ENCODE results near the gene MRM2.

Gene MRM2

DNA sequence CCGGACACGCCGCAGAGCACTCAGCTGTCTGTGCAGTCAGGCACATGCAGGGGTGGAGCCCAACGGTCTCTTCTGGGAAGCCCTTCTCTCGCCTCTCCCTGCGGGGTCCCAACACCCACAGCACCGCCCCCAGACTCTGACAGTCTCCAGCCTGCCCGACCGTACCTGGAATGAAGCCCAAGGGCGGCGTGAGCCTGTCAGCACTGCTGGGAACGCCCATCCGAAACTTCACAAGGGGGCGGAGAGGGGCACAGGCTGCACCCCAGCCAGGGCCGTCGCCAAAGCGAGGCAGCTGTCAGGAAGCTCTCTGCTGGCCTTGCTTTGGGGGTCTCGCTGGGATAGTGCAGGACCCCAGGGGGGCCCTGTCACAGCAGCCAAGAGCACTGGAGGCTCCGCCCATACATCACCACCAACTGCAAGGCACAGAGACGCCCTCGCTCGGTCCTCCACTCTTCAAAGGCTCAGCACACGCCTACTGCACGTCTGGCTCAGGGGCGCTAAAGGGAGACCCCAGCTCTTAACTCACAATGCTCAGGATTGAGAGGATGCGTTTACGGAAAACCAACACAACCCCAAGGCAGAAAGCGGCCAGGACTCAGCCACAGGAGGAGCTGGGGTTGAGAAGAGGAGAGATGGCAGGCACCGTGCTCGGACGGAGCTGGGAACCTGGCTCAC, 40.2 kb downstream of the MRM2 start:
- no peak for DNase-seq

DNA sequence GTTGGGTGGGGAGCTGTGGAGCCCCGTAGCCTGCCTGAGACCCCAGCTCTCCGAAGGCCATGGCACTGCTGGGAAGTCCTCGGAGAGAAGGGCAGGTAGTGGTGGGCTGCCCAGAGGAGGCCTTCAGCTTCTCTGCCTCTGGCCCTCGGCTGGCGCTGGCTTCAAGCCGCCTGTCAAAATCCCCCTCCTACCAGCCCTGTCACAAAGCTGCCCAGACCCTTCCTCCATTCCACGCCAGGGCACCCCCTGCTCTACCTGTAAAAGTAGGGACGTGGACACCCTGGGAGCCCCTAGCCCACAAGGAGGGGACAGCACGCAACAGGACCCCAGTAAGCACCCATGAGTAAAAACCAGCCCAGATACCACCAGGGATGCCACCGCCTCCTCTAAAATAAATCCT, 40.9 kb downstream of the MRM2 start:
- DNase-seq = no peak

- no peak for DNase-seq
Observed at GRCh38 chr7:2200584-2200980, 41.4 kb downstream of the MRM2 start.

- DNase-seq = no peak
Observed at GRCh38 chr7:2199956-2200583, 41.9 kb downstream of the MRM2 start.

DNA sequence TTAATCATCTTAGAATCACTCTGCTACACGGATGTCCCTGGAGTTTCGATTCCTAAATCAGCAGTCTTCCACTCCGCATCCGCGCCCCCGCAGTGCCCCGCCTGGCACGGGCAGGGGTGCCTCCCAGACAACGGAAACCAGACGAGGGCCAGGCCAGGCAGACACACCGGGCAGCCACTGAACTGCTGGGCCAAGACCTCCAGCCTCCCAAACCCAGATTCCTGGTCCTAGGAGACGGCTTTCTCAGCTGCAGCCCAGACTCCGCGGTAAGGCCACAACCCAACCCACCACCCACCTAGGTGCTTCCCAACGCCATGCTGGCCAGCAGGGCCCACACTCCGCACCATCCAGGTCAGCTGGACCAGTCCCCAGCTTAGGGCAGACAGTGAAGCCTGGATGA, 42.5 kb downstream of the MRM2 start:
- no peak for DNase-seq

DNA sequence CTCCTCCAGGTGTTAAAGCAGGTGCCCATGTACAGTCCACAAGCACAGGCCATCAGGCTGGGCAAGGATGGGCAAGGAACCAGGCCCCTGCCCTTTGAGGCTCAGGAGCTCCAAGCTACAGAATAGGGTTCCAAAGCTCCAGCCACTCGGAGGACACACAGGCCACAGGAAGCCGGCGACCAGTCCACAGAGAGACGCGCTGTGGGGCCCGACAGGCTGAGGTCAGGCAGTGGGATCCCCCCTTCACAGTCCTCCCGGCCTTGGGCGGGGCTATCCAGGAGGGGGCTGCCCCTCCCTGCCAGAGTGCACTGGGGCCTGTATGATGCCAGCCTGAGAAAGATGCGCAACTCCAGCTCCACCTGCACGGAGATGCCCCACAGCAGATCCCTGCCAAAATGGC, 43.2 kb downstream of the MRM2 start:
- DNase-seq = no peak

- DNase-seq = no peak
Observed at GRCh38 chr7:2198206-2198605, 43.8 kb downstream of the MRM2 start.

- no peak for DNase-seq
Observed at GRCh38 chr7:2197436-2198155, 44.4 kb downstream of the MRM2 start.

DNA sequence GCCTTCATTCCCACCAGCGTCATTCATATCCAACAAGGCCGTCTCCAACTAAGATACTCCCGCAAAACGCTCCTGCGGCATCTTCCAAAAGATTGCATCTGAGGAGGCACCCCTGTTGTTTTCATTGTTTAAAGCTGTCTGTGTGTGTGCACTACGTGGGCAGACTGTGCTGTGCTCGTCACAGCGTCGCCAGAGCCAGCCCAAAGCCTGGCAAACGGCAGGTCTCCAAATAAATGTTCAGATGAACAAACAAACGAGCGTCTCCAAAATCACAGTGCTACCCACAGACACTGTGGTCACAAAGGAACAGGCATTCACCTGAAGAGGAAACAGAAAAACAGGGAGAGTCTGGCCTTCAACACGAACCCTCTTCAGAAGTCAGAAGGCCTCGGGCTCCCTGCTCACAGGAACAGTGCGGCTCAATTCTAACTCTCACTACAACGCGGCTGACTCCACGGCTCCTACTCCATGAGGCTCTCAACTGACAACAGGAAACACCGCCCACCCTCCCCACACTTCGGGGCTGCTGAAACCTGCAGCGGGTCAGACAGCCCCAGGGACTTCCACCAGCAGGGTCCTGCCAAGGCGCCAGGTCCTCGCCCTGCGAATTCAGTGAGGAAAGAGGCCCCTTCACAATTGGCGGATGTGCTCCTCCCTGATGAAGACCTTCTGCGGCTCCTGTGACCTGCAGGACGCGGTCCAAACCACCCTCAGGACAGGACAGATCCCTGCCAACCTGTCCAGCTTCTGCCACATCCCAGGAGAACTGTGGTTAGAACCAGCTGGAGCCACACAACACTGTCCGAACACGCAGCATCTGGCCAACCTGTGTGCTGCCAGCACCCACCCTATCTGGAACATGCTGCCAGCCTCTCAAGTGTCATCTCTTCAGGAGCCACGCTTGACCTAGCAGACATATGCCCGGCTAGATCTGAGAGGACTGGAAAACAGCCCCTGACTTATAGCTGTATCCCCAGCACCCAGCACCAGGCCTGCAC, 45.3 kb downstream of the MRM2 start:
- no peak for DNase-seq

DNA sequence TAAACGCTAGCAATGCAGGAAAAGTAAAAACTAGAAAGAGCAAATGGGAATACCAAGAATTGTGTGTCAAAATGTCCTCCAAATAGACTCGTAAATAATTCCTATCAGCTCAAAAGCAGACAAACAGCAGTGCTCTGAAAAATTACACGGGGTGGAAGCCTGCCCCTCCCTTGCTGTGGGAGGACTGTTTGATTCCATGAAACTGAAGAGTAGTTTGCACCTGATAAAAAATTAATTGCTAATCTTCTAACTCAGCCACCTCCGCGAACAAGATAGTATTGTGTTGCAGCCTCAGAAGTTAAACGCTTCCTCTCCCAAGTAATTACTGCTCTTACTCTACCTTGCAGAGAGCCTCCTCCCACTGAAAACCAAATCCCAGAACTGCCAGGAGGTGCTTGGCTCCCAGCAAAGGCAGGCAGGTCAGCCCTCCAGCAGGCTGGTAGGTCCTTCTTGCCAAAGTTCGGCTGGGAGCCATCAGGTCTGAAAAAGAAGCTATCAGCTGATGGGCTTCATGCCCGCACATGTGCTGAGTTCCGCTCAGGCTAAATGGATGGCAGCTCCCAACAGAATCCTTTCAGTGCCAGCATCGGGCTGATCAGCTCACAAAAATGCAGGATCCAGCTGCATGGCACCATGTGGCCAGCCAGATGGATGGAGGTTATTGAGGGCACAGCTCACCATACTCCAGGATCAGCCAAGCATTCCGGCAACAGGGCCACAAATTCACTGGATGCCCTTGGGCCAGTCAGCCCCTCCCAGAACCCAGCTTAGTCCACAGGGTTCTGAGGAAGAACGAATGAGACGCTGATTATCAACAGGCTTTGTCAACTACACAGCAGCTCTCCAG, 46.4 kb downstream of the MRM2 start:
- DNase-seq = no peak

DNA sequence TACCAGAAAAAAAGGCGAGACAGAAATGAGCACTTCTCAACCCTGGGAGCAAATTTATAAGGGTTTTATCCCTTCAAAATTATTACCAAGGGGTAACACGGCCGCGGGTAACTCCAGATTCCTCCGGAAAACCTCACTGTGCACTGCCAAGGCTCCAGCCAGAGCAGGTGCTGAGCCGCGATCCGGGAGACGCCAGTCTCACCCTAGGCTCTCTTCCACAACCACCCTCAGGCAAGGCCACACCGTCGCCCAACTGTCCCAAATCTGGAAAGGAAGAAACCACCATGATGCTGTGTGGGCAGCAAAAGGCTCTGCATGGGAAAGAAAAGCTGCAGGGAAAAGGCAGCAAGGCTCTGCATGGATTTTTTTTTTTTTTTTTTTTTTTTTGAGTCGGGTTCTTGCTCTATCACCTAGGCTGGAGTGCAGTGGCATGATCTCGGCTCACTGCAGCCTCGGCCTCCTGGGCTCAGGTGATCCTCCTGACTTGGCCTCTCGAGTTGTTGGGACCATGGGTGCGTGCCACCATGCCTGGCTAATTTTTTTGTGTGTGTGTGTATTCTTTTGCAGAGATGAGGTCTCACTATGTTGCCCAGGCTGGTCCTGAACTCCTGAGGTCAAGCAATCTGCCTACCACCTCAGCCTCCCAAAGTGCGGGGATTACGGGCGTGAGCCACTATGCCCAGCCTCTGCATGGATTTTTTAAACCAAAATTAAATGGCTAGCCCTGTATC, 48.3 kb downstream of the MRM2 start:
- DNase-seq = no peak

- no peak for DNase-seq
Observed at GRCh38 chr7:2192831-2193534, 49.0 kb downstream of the MRM2 start.

DNA sequence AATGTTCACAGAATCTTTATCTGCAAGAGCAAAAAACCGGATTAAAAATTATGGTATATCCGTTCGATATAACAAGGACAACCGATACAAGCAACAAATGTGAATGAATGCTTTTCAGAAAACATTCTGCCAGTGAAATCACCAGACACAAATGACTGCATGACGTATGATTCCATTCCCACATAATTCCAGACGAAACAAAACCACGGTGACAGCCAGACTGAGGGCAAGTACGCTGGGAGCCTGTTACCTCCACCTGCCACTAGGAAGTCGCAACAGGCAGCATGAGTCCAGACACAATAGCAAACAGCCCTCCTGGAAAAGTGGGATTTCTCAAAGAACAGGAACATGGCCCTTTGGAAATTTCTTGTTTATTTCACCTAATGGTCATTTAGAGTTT, 51.0 kb downstream of the MRM2 start:
- DNase-seq = no peak

DNA sequence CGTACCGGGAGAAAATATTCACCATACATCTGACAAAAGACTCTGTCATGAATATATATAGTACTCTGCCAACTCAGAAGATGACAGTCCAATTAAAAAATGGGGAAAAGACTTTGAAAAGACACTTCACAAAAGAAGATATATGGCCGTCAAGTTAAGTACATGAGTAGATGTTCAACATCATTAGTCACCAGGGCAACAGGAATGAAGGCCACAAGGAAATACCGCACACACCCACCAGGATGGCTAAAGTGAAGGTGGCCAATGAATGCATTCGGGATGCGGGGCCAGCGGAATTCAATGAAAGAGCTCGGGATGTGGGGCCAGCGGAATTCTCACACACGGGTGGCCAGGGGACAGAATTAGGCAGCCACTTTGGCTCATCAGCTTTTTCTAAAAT, 51.5 kb downstream of the MRM2 start:
- no peak for DNase-seq

GRCh38 chr7:2186166-2186565, 55.8 kb downstream of the MRM2 start:
- no peak for DNase-seq

GRCh38 chr7:2185715-2186114, 56.3 kb downstream of the MRM2 start:
- DNase-seq = no peak

Measured in activated CD4-positive, CD25-positive, alpha-beta regulatory T cell (primary cell).